HepG2 (cell line): Measurements from ENCODE around the gene TOP2A. TPM values are rescaled to one million over a fixed set of nuclear protein-coding genes. Genes with fewer than 3 reads are reported as not detected.

Experiments
- ATAC-seq: fragments of 200-7000 bp; cut with Tn5 transposase; 3 replicates; pipeline ENCODE4 v1.9.1; 2020; ENCODE audit warnings: mild to moderate bottlenecking, moderate library complexity
- BruUV-seq: library from RNA; stranded (reverse); fragments of 400-500 nt; replicated peaks from 2 replicates; lab custom pipeline; 2021; lab: Mats Ljungman, UMichigan
- CTCF ChIA-PET: fragments of 300-600 bp; formaldehyde crosslinking; extraction: SDS; loops from one replicate; lab custom pipeline; 2021; ENCODE audit warnings: low total read pairs, inconsistent platforms, low intra/inter-chr PET ratio; lab: Yijun Ruan, JAX
- POLR2A ChIA-PET: fragments of 350-600 bp; sonication (Branson Sonifier 250); formaldehyde crosslinking; loops from one replicate; lab custom pipeline; 2020; ENCODE audit warnings: antibody characterized with exemption, inconsistent platforms; lab: Yijun Ruan, JAX
- DNase-seq: peaks from one replicate; pipeline ENCODE4 v3.0.0-alpha.2; 2015; ENCODE audit warnings: low spot score
- FAIRE-seq: peaks from 3 replicates; lab custom pipeline; 2011; peaks lifted over from hg19 to GRCh38; lab: Jason Lieb, UNC
- H2AFZ ChIP-seq: one replicate; pipeline ENCODE4 v1.6.1; 2011; ENCODE audit warnings: low read length, inconsistent platforms
- H3K27ac ChIP-seq: fragments of 300-600 bp; 3 replicates; pipeline ENCODE4 v1.8.0; 2011; ENCODE audit warnings: mixed run types, mild to moderate bottlenecking, mixed read lengths, low read length, inconsistent platforms; ENCODE audit not compliant: insufficient read depth; ENCODE audit errors: extremely low read length
- H3K27me3 ChIP-seq, 2 experiments: fragments of 200-600 bp in 1 of 2; 2 replicates in 1 of 2; 3 replicates in 1 of 2; pipeline versions ENCODE4 v1.6.0 to v1.8.0; 2011; ENCODE audit warnings: low read length in 2 of 2, mild to moderate bottlenecking in 2 of 2, moderate library complexity in 2 of 2, inconsistent platforms in 1 of 2; ENCODE audit not compliant: insufficient read depth in 2 of 2, control insufficient read depth in 1 of 2
- H3K36me3 ChIP-seq, 2 experiments: fragments of 200-600 bp in 1 of 2; replicated peaks in 1 of 2; 2 replicates in 1 of 2; 3 replicates in 1 of 2; pipeline versions ENCODE4 v1.5.1 to v1.8.0; 2011; ENCODE audit warnings: low read length in 2 of 2, inconsistent platforms in 1 of 2; ENCODE audit not compliant: insufficient read depth in 2 of 2, control insufficient read depth in 1 of 2
- H3K4me1 ChIP-seq: 2 replicates; pipeline ENCODE4 v1.5.1; 2012; ENCODE audit warnings: low read length, inconsistent platforms; ENCODE audit not compliant: insufficient read depth
- H3K4me2 ChIP-seq: 2 replicates; pipeline ENCODE4 v1.6.0; 2011; ENCODE audit warnings: low read depth, low read length, inconsistent platforms
- H3K4me3 ChIP-seq, 3 experiments: fragments of 200-600 bp in 1 of 3; sonication (generic), shearing (Covaris generic) in 1 of 3; replicated peaks in 1 of 3; 2 replicates each; pipeline ENCODE4 v1.5.1; 2011 to 2016; ENCODE audit warnings: low read length in 3 of 3, inconsistent platforms in 2 of 3, low read depth in 2 of 3, mild to moderate bottlenecking in 2 of 3, control low read depth in 1 of 3, mixed read lengths in 1 of 3; ENCODE audit not compliant: insufficient read depth in 1 of 3
- H3K79me2 ChIP-seq: one replicate; pipeline ENCODE4 v1.6.1; 2011; ENCODE audit warnings: low read length, inconsistent platforms; ENCODE audit not compliant: insufficient read depth
- H3K9ac ChIP-seq: 2 replicates; pipeline ENCODE4 v1.6.0; 2011; ENCODE audit warnings: mild to moderate bottlenecking, low read depth, low read length, inconsistent platforms; ENCODE audit not compliant: insufficient read depth
- H3K9me3 ChIP-seq: 2 replicates; pipeline ENCODE4 v1.5.1; 2012; ENCODE audit warnings: mild to moderate bottlenecking, low read length
- H4K20me1 ChIP-seq: 2 replicates; pipeline ENCODE4 v1.6.0; 2011; ENCODE audit warnings: inconsistent platforms, mild to moderate bottlenecking, low read length, moderate library complexity; ENCODE audit not compliant: insufficient read depth
- GFI1 ChIP-seq: sonication (generic); formaldehyde crosslinking; IDR thresholded peaks from 2 replicates; pipeline ENCODE4 v1.5.0; 2020; ENCODE audit warnings: missing genetic modification reagents, mild to moderate bottlenecking, borderline replicate concordance
- HHEX ChIP-seq: IDR thresholded peaks from 2 replicates; pipeline ENCODE4 v1.6.1; 2016; ENCODE audit warnings: control low read depth
- KAT2B ChIP-seq: fragments of 150-350 bp; IDR thresholded peaks from 2 replicates; pipeline ENCODE4 v1.6.1; 2014; ENCODE audit warnings: low read depth, low read length, borderline replicate concordance
- NFYC ChIP-seq: IDR thresholded peaks from 2 replicates; pipeline ENCODE4 v1.6.1; 2016; ENCODE audit warnings: missing genetic modification reagents, missing compliant biosample characterization
- PRMT3 ChIP-seq: sonication (generic); formaldehyde crosslinking; IDR thresholded peaks from 2 replicates; pipeline ENCODE4 v1.8.1; 2022; ENCODE audit warnings: low read depth, mild to moderate bottlenecking, moderate library complexity, missing genetic modification reagents, borderline replicate concordance
- RARA ChIP-seq: IDR thresholded peaks from 2 replicates; pipeline ENCODE4 v1.6.1; 2016; ENCODE audit warnings: missing genetic modification reagents, missing compliant biosample characterization
- RBFOX2 ChIP-seq: fragments of 200-400 bp; formaldehyde crosslinking; IDR thresholded peaks from 2 replicates; pipeline ENCODE4 v1.6.1; 2017; ENCODE audit warnings: low read depth, mild to moderate bottlenecking, low read length
- TBX3 ChIP-seq: fragments of 450-650 bp; IDR thresholded peaks from 2 replicates; pipeline ENCODE4 v1.6.1; 2017; ENCODE audit warnings: antibody characterized with exemption, mild to moderate bottlenecking, inconsistent platforms, borderline replicate concordance
- ZNF451 ChIP-seq: sonication (generic); formaldehyde crosslinking; IDR thresholded peaks from 2 replicates; pipeline ENCODE4 v1.5.0; 2020; ENCODE audit warnings: mild to moderate bottlenecking, missing genetic modification reagents
- ZNF768 ChIP-seq: sonication (generic); formaldehyde crosslinking; IDR thresholded peaks from 2 replicates; pipeline ENCODE4 v1.4.0; 2020; ENCODE audit warnings: missing genetic modification reagents
- WGBS: methylation state at CpG from one replicate; pipeline ENCODE4 v1.1.6; 2017; ENCODE audit warnings: low lambda C conversion rate; 5-methylcytosine and 5-hydroxymethylcytosine counted together
- in situ Hi-C: cut with HindIII; loops from 2 replicates; pipeline ENCODE4 v1.10.0; 2017; ENCODE audit warnings: low pct_unique_long_range_greater_than_20kb; ENCODE audit not compliant: extremely low pct_ligation_motif_present
- intact Hi-C: fragments of 100-400 bp; cut with micrococcal nuclease; formaldehyde crosslinking; loops from one replicate; pipeline ENCODE4 v1.10.0; 2022; ENCODE audit not compliant: unreplicated experiment
- polyA plus RNA-seq, 8 experiments: library from polyadenylated mRNA; depleted of rRNA in 3 of 8; stranded (reverse) in 7 of 8; unstranded in 1 of 8; fragments of >200 nt; fragmentation: Illumina TruSeq in 4 of 8; extraction: Trizol in 4 of 8; gene quantifications; 2 replicates each; pipeline versions ENCODE4 v1.2.1 to v1.2.3, GENCODE V29; 2011 to 2016; ENCODE audit warnings: low read depth in 4 of 8, missing spikeins in 1 of 8, mixed read lengths in 1 of 8; ENCODE audit not compliant: insufficient read depth in 1 of 8
- total RNA-seq, 5 experiments: library from RNA; depleted of rRNA; stranded (reverse); fragments of >200 nt; fragmentation: Illumina TruSeq; extraction: Trizol; gene quantifications; 2 replicates each; pipeline ENCODE4 v1.2.3, GENCODE V29; 2016; ENCODE audit warnings: low read depth in 1 of 5
- TF ChIP-seq, protein P1 (sequence below): sonication (generic); formaldehyde crosslinking; IDR thresholded peaks from 2 replicates; pipeline ENCODE4 v1.4.0; 2020; ENCODE audit warnings: missing genetic modification reagents, borderline replicate concordance
- TF ChIP-seq, protein P2 (sequence below): sonication (generic); formaldehyde crosslinking; IDR thresholded peaks from 2 replicates; pipeline ENCODE4 v1.4.0; 2020; ENCODE audit warnings: missing genetic modification reagents
- TF ChIP-seq, protein P3 (sequence below): sonication (generic); formaldehyde crosslinking; IDR thresholded peaks from 2 replicates; pipeline ENCODE4 v1.8.0; 2022; ENCODE audit warnings: missing genetic modification reagents, mild to moderate bottlenecking, moderate library complexity, borderline replicate concordance

Gene TOP2A
- total and polyA plus RNA-seq, 2 of the 13 experiments (the other 11 are each of a cell fraction or from before 2014, with no cell fraction given) = 108 to 327 TPM

DNA sequence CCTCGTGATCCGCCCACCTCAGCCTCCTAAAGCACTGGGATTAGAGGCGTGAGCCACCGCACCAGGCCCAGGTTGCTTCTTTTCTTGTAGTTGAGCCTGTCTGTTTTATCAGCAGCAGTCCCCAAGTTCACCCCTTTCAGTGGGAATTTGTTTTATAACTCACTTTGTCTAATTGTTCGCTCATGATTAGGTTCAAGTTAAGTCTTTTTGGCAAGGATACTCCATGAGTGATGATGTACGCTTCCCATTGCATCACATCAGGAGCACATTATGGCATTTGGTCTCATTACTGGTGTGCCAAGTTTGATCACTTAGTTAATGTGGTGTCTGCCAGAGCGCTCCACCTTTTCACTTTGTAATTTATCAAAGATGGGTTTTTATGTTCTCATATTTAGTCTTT lies 38.7 kb downstream of the TOP2A start:
- no TSS peak for BruUV-seq
- FAIRE-seq = no peak
- WGBS = 49% methylated on average over 7 of the region's 7 CpGs
- Histone ChIP-seq H2AFZ (no peak overlapping the region), H3K79me2 (no peaks in the 10 kb centered on the region), H3K9me3 (no peaks in the 10 kb centered on the region), H3K4me3 (no peak overlapping the region), H3K4me1 (peaks cover 26% of the 10 kb centered on the region), H3K4me2 (no peak overlapping the region), H4K20me1 (no peaks in the 10 kb centered on the region), H3K27me3 (no peaks in the 10 kb centered on the region), H3K27ac (no peak overlapping the region), H3K36me3 (no peaks in the 10 kb centered on the region), H3K9ac (no peak overlapping the region)
- ChIA-PET CTCF (no interaction called here), POLR2A (no interaction called here)
- ATAC-seq = no peak
- DNase-seq = no peak
- in situ Hi-C loops = no loop called here
- no peak for TF ChIP-seq RARA
- TF ChIP-seq KAT2B = no peak
- no peak for TF ChIP-seq HHEX (CRISPR knock-in tag)
- TF ChIP-seq NFYC (CRISPR knock-in tag) = no peak
- TF ChIP-seq PRMT3 (CRISPR knock-in tag) = no peak
- TF ChIP-seq, protein P1, sequence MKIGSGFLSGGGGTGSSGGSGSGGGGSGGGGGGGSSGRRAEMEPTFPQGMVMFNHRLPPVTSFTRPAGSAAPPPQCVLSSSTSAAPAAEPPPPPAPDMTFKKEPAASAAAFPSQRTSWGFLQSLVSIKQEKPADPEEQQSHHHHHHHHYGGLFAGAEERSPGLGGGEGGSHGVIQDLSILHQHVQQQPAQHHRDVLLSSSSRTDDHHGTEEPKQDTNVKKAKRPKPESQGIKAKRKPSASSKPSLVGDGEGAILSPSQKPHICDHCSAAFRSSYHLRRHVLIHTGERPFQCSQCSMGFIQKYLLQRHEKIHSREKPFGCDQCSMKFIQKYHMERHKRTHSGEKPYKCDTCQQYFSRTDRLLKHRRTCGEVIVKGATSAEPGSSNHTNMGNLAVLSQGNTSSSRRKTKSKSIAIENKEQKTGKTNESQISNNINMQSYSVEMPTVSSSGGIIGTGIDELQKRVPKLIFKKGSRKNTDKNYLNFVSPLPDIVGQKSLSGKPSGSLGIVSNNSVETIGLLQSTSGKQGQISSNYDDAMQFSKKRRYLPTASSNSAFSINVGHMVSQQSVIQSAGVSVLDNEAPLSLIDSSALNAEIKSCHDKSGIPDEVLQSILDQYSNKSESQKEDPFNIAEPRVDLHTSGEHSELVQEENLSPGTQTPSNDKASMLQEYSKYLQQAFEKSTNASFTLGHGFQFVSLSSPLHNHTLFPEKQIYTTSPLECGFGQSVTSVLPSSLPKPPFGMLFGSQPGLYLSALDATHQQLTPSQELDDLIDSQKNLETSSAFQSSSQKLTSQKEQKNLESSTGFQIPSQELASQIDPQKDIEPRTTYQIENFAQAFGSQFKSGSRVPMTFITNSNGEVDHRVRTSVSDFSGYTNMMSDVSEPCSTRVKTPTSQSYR = no peak
- TF ChIP-seq, protein P2, sequence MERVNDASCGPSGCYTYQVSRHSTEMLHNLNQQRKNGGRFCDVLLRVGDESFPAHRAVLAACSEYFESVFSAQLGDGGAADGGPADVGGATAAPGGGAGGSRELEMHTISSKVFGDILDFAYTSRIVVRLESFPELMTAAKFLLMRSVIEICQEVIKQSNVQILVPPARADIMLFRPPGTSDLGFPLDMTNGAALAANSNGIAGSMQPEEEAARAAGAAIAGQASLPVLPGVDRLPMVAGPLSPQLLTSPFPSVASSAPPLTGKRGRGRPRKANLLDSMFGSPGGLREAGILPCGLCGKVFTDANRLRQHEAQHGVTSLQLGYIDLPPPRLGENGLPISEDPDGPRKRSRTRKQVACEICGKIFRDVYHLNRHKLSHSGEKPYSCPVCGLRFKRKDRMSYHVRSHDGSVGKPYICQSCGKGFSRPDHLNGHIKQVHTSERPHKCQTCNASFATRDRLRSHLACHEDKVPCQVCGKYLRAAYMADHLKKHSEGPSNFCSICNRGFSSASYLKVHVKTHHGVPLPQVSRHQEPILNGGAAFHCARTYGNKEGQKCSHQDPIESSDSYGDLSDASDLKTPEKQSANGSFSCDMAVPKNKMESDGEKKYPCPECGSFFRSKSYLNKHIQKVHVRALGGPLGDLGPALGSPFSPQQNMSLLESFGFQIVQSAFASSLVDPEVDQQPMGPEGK (CRISPR knock-in tag) = no peak
- TF ChIP-seq GFI1 (CRISPR knock-in tag) = no peak
- TF ChIP-seq TBX3 = no peak
- no peak for TF ChIP-seq ZNF768
- no peak for TF ChIP-seq ZNF451
- no peak for TF ChIP-seq RBFOX2
- TF ChIP-seq, protein P3, sequence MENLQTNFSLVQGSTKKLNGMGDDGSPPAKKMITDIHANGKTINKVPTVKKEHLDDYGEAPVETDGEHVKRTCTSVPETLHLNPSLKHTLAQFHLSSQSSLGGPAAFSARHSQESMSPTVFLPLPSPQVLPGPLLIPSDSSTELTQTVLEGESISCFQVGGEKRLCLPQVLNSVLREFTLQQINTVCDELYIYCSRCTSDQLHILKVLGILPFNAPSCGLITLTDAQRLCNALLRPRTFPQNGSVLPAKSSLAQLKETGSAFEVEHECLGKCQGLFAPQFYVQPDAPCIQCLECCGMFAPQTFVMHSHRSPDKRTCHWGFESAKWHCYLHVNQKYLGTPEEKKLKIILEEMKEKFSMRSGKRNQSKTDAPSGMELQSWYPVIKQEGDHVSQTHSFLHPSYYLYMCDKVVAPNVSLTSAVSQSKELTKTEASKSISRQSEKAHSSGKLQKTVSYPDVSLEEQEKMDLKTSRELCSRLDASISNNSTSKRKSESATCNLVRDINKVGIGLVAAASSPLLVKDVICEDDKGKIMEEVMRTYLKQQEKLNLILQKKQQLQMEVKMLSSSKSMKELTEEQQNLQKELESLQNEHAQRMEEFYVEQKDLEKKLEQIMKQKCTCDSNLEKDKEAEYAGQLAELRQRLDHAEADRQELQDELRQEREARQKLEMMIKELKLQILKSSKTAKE (CRISPR knock-in tag) = no peak
- intact Hi-C loops = no loop called here
